ENCODE measurements around the gene HHAT.

The HHAT gene

GRCh38 chr1:210293171-210293607, 35.5 kb upstream of the HHAT start:
- no peak for TF ChIP-seq CTCF (IDR thresholded peaks at IDR 0.05)

GRCh38 chr1:210294999-210295745, 33.5 kb upstream of the HHAT start:
- TF ChIP-seq CTCF (IDR thresholded peaks at IDR 0.05), result no peak

GRCh38 chr1:210296682-210297081, 32.0 kb upstream of the HHAT start:
- TF ChIP-seq CTCF (IDR thresholded peaks at IDR 0.05), result no peak

DNA sequence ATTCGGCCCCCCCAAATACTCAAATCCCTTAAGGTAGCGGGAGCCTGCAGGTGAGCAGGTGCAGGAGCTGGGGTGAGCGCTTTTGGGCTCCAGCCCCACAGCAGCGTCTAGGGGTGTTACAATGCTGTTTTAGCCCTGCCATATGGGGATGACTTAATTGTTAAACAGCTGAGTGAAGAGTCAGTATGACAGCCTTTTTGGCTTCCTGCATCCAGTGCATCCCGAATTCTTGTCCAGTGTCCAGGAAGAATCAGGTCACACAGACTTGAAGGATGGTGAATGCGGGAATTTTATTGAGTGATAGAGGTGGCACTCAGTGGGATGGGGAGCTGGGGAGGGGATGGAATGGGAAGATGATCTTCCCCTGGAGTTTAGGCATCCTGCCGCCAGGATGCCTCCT, 30.4 kb upstream of the HHAT start:
- no peak for TF ChIP-seq CTCF (IDR thresholded peaks at IDR 0.05)

- no peak for TF ChIP-seq CTCF (IDR thresholded peaks at IDR 0.05)
These were observed 29.8 kb upstream of the HHAT start for GRCh38 chr1:210298936-210299335.

DNA sequence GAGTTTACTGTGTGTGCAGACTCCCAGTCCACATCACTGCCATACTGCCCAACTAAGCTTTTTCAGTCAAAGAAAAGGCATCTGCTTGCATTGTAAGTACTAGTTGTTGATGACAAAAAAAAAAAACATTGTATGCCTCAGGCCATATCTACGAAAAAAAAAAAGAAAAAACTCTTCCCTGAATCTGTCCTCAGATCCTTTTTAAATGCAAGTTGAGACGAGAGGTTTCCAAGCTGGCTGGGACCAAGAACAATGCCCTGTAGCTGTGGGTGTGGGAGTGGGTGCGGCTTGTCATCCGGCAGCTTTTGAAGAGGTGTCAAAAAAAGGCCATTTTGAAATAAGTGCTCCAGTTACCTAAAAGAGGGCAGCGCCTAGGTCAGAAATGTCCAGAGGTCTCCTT, 29.2 kb upstream of the HHAT start:
- TF ChIP-seq CTCF (IDR thresholded peaks at IDR 0.05), result no peak

- no peak for TF ChIP-seq CTCF (IDR thresholded peaks at IDR 0.05)
These were observed 27.6 kb upstream of the HHAT start for GRCh38 chr1:210300923-210301614.
